ENCODE data around the gene NUCB1. TPM values are rescaled to one million over a fixed set of nuclear protein-coding genes. Genes with fewer than 3 reads are reported as not detected.

The NUCB1 gene
- total and polyA plus RNA-seq, 4 donors = 186 to 775 (median 238) TPM

GRCh38 chr19:48946463-48947257, 46.5 kb downstream of the NUCB1 start:
- no peaks in the 10 kb centered on the region for H3K27me3 ChIP-seq (ENCODE audit: control insufficient read depth in 4 of 4, insufficient read depth in 4 of 4, low read length in 3 of 4)
- H3K27ac ChIP-seq (ENCODE audit: low read depth in 1 of 2, low read length in 2 of 2) = no peak overlapping the region
- no peaks in the 10 kb centered on the region for H3K9me3 ChIP-seq (ENCODE audit: control insufficient read depth in 4 of 4, low read length in 3 of 4)
- no peaks in the 10 kb centered on the region for H3K36me3 ChIP-seq (ENCODE audit: control insufficient read depth in 4 of 4, insufficient read depth in 3 of 4, low read depth in 1 of 4, low read length in 3 of 4)
- H3K4me3 ChIP-seq (ENCODE audit: low read depth in 1 of 3, low read length in 3 of 3) = no peak overlapping the region
- H3K4me1 ChIP-seq (ENCODE audit: control insufficient read depth in 4 of 4, insufficient read depth in 4 of 4, low read length in 3 of 4) = no peaks in the 10 kb centered on the region
- H3K9ac ChIP-seq (ENCODE audit: low read depth in 1 of 2, low read length in 2 of 2) = no peak overlapping the region
- no peak for DNase-seq (ENCODE audit: low spot score)
- no peak for TF ChIP-seq RAD21 (IDR thresholded peaks at IDR 0.05)
- no peak for TF ChIP-seq RXRA (IDR thresholded peaks at IDR 0.05)
- 87% methylated on average over 9 of the region's 9 CpGs for WGBS

- TF ChIP-seq, protein P1, sequence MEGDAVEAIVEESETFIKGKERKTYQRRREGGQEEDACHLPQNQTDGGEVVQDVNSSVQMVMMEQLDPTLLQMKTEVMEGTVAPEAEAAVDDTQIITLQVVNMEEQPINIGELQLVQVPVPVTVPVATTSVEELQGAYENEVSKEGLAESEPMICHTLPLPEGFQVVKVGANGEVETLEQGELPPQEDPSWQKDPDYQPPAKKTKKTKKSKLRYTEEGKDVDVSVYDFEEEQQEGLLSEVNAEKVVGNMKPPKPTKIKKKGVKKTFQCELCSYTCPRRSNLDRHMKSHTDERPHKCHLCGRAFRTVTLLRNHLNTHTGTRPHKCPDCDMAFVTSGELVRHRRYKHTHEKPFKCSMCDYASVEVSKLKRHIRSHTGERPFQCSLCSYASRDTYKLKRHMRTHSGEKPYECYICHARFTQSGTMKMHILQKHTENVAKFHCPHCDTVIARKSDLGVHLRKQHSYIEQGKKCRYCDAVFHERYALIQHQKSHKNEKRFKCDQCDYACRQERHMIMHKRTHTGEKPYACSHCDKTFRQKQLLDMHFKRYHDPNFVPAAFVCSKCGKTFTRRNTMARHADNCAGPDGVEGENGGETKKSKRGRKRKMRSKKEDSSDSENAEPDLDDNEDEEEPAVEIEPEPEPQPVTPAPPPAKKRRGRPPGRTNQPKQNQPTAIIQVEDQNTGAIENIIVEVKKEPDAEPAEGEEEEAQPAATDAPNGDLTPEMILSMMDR (IDR thresholded peaks at IDR 0.05; ENCODE audit: low read depth, low read length, missing input control) = no peak
- TF ChIP-seq HNF4G (IDR thresholded peaks at IDR 0.05) = no peak
- TF ChIP-seq ATF3 (IDR thresholded peaks at IDR 0.05) = no peak
- TF ChIP-seq NR2F2 (IDR thresholded peaks at IDR 0.05) = no peak
- no peak for TF ChIP-seq EGR1 (IDR thresholded peaks at IDR 0.05; ENCODE audit: low read depth in 2 of 2)
- TF ChIP-seq TAF1 (conservative IDR thresholded peaks at IDR 0.05) = no peak
- no peak for TF ChIP-seq HNF4A (conservative IDR thresholded peaks at IDR 0.05)
- no peak for TF ChIP-seq YY1 (IDR thresholded peaks at IDR 0.05)
- TF ChIP-seq JUND (IDR thresholded peaks at IDR 0.05) = no peak
- TF ChIP-seq GABPA (IDR thresholded peaks at IDR 0.05 in 1 of 2, conservative IDR thresholded peaks at IDR 0.05 in 1 of 2) = no peak
- TF ChIP-seq RAD21 (IDR thresholded peaks at IDR 0.05) = no peak
- no peak for TF ChIP-seq SP1 (IDR thresholded peaks at IDR 0.05)
- no peak for TF ChIP-seq FOXA1 (IDR thresholded peaks at IDR 0.05)
- no peak for TF ChIP-seq FOXA2 (IDR thresholded peaks at IDR 0.05)
- TF ChIP-seq, protein P2, sequence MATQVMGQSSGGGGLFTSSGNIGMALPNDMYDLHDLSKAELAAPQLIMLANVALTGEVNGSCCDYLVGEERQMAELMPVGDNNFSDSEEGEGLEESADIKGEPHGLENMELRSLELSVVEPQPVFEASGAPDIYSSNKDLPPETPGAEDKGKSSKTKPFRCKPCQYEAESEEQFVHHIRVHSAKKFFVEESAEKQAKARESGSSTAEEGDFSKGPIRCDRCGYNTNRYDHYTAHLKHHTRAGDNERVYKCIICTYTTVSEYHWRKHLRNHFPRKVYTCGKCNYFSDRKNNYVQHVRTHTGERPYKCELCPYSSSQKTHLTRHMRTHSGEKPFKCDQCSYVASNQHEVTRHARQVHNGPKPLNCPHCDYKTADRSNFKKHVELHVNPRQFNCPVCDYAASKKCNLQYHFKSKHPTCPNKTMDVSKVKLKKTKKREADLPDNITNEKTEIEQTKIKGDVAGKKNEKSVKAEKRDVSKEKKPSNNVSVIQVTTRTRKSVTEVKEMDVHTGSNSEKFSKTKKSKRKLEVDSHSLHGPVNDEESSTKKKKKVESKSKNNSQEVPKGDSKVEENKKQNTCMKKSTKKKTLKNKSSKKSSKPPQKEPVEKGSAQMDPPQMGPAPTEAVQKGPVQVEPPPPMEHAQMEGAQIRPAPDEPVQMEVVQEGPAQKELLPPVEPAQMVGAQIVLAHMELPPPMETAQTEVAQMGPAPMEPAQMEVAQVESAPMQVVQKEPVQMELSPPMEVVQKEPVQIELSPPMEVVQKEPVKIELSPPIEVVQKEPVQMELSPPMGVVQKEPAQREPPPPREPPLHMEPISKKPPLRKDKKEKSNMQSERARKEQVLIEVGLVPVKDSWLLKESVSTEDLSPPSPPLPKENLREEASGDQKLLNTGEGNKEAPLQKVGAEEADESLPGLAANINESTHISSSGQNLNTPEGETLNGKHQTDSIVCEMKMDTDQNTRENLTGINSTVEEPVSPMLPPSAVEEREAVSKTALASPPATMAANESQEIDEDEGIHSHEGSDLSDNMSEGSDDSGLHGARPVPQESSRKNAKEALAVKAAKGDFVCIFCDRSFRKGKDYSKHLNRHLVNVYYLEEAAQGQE (IDR thresholded peaks at IDR 0.05) = no peak
- TF ChIP-seq, protein P3, sequence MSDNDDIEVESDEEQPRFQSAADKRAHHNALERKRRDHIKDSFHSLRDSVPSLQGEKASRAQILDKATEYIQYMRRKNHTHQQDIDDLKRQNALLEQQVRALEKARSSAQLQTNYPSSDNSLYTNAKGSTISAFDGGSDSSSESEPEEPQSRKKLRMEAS (IDR thresholded peaks at IDR 0.05) = no peak
- TF ChIP-seq ZBTB33 (IDR thresholded peaks at IDR 0.05) = no peak
- no peak for TF ChIP-seq RXRA (IDR thresholded peaks at IDR 0.05)
- Histone ChIP-seq H3K4me1 (ENCODE audit: control insufficient read depth in 4 of 4, insufficient read depth in 4 of 4, low read length in 3 of 4) (no peaks in the 10 kb centered on the region), H3K27me3 (ENCODE audit: control insufficient read depth in 4 of 4, insufficient read depth in 4 of 4, low read length in 3 of 4) (no peaks in the 10 kb centered on the region), H3K9ac (ENCODE audit: low read depth in 1 of 2, low read length in 2 of 2) (no peak overlapping the region), H3K4me3 (ENCODE audit: low read depth in 1 of 3, low read length in 3 of 3) (no peak overlapping the region), H3K9me3 (ENCODE audit: control insufficient read depth in 4 of 4, low read length in 3 of 4) (no peaks in the 10 kb centered on the region), H3K36me3 (ENCODE audit: control insufficient read depth in 4 of 4, insufficient read depth in 3 of 4, low read depth in 1 of 4, low read length in 3 of 4) (no peaks in the 10 kb centered on the region), H3K27ac (ENCODE audit: low read depth in 1 of 2, low read length in 2 of 2) (no peak overlapping the region)
- 97% methylated on average over 3 of the region's 3 CpGs for WGBS
- DNase-seq (ENCODE audit: low spot score) = no peak
Observed at GRCh38 chr19:48947258-48947542, 47.1 kb downstream of the NUCB1 start.
